Activated CD8-positive, alpha-beta T cell treated with anti-CD3 and anti-CD28 coated beads for 36 hours (primary cell): ENCODE results near the gene SHOX. TPM values are rescaled to one million over a fixed set of nuclear protein-coding genes. Genes with fewer than 3 reads are reported as not detected.
"Not testable (repeated sequence)": the region's sequence is repeated elsewhere in the genome, so short reads cannot be mapped to it uniquely, and the experiment has no call there.

Experiments
- ATAC-seq: fragments of 200-7000 bp; cut with Tn5 transposase; one replicate; pipeline ENCODE4 v1.10.0; 2021; ENCODE audit warnings: mild to moderate bottlenecking, moderate library complexity
- CTCF ChIA-PET: fragments of 350-600 bp; sonication (Branson Sonifier 250); formaldehyde crosslinking; loops from one replicate; lab custom pipeline; 2021; ENCODE audit warnings: antibody characterized with exemption; lab: Charles Lee
- POLR2A ChIA-PET: fragments of 350-600 bp; sonication (Branson Sonifier 250); formaldehyde crosslinking; loops from one replicate; lab custom pipeline; 2021; ENCODE audit warnings: antibody characterized with exemption; lab: Charles Lee
- DNase-seq: peaks from one replicate; pipeline ENCODE4 v3.0.0-alpha.2; 2020
- H3K27ac Mint-ChIP-seq: one replicate; pipeline ENCODE4 v1.8.0; 2021; ENCODE audit warnings: mild to moderate bottlenecking, mixed read lengths
- H3K27me3 Mint-ChIP-seq: one replicate; pipeline ENCODE4 v1.8.0; 2021; ENCODE audit warnings: mixed read lengths
- H3K36me3 Mint-ChIP-seq: one replicate; pipeline ENCODE4 v1.8.0; 2021; ENCODE audit warnings: low read depth, mixed read lengths
- H3K4me1 Mint-ChIP-seq: one replicate; pipeline ENCODE4 v1.8.0; 2021; ENCODE audit warnings: low read depth, mixed read lengths
- H3K4me3 Mint-ChIP-seq: one replicate; pipeline ENCODE4 v1.8.0; 2021; ENCODE audit warnings: mild to moderate bottlenecking, moderate library complexity, mixed read lengths
- H3K9me3 Mint-ChIP-seq: one replicate; pipeline ENCODE4 v1.8.0; 2021; ENCODE audit warnings: mixed read lengths
- intact Hi-C: fragments of 100-400 bp; cut with micrococcal nuclease; formaldehyde crosslinking; loops from one replicate; pipeline ENCODE4 v1.10.0; 2022
- total RNA-seq, 2 experiments: library from RNA; stranded (reverse); gene quantifications; one replicate each; pipeline ENCODE4 v1.2.3, GENCODE V29; 2021
- TF ChIP-seq, protein P1 (sequence below): fragments of 200-600 bp; IDR thresholded peaks from one replicate; pipeline ENCODE4 v1.8.0; 2022; ENCODE audit warnings: antibody characterized with exemption, mild to moderate bottlenecking

Gene SHOX
- total RNA-seq, 2 experiments from 2014 or later = not detected

DNA sequence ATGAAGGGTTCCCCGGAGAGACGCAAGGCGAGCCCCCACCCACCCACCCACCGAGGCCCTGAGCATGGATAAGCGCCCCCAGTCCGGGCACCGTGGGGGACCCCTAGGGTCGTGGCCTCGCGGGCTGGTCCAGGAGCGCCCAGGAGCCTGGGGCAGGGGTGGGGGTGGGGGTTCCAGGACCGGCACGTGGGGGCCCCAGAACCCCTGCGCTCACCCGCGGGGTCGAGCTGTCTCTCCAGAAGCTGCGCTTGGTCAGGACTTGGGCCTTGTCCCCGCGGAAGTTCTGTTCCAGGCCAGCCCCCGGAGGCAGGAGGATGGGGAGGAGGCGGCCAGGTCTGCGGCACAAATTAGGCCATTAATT, 11.2 kb upstream of the SHOX start:
- POLR2A ChIA-PET = no interaction called here
- no peak for ATAC-seq
- Mint-ChIP-seq H3K36me3 (no peaks in the 10 kb centered on the region), H3K4me3 (no peak overlapping the region), H3K9me3 (no peaks in the 10 kb centered on the region), H3K4me1 (peaks cover 4% of the 10 kb centered on the region), H3K27me3 (peaks cover 38% of the 10 kb centered on the region), H3K27ac (no peak overlapping the region)
- CTCF ChIA-PET = no interaction called here
- TF ChIP-seq, protein P1, sequence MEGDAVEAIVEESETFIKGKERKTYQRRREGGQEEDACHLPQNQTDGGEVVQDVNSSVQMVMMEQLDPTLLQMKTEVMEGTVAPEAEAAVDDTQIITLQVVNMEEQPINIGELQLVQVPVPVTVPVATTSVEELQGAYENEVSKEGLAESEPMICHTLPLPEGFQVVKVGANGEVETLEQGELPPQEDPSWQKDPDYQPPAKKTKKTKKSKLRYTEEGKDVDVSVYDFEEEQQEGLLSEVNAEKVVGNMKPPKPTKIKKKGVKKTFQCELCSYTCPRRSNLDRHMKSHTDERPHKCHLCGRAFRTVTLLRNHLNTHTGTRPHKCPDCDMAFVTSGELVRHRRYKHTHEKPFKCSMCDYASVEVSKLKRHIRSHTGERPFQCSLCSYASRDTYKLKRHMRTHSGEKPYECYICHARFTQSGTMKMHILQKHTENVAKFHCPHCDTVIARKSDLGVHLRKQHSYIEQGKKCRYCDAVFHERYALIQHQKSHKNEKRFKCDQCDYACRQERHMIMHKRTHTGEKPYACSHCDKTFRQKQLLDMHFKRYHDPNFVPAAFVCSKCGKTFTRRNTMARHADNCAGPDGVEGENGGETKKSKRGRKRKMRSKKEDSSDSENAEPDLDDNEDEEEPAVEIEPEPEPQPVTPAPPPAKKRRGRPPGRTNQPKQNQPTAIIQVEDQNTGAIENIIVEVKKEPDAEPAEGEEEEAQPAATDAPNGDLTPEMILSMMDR = no peak
- DNase-seq = no peak
- intact Hi-C loops = no loop called here

DNA sequence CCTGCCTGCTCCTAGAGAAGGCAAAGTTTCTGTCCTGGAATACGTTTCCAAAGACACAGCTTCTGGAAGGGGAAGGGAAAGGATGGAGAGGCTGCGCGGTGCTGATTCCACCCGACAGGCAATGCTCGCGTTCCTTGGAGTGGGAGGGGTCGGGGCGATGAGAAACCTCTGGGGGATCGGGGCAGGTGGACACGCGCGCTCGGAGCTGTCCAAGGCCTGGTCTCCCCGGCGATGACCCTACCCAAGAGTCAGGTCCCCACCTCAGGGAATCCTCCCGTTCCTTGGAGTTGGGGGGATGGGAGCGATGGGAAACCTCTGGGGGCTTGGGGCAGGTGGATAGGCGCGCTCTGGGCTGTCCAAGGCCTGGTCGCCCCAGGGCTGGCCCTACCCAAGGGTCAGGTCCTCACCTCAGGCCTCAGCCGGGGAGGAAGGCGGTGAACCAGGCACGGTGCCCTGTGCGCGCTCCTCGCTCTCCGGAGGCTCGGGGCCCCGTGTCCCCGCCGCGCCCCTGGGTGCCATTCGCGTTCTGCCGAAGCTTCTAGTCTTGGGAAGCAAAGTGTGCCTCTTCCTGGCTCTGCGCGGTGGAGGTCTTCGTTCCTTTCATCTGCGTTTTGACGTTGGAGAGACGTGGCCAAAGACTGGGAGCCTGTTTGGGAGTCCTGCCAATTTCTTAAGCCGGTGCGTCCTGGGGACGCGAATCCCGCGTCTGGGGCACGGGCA, 10.6 kb upstream of the SHOX start:
- no peak for ATAC-seq
- intact Hi-C loops = no loop called here
- H3K9me3 Mint-ChIP-seq = no peaks in the 10 kb centered on the region
- H3K36me3 Mint-ChIP-seq = no peaks in the 10 kb centered on the region
- TF ChIP-seq, protein P1 = no peak
- ChIA-PET CTCF (no interaction called here), POLR2A (no interaction called here)
- no peak overlapping the region for H3K27ac Mint-ChIP-seq
- peaks cover 39% of the 10 kb centered on the region for H3K27me3 Mint-ChIP-seq
- peaks cover 4% of the 10 kb centered on the region for H3K4me1 Mint-ChIP-seq
- DNase-seq = no peak
- no peak overlapping the region for H3K4me3 Mint-ChIP-seq

DNA sequence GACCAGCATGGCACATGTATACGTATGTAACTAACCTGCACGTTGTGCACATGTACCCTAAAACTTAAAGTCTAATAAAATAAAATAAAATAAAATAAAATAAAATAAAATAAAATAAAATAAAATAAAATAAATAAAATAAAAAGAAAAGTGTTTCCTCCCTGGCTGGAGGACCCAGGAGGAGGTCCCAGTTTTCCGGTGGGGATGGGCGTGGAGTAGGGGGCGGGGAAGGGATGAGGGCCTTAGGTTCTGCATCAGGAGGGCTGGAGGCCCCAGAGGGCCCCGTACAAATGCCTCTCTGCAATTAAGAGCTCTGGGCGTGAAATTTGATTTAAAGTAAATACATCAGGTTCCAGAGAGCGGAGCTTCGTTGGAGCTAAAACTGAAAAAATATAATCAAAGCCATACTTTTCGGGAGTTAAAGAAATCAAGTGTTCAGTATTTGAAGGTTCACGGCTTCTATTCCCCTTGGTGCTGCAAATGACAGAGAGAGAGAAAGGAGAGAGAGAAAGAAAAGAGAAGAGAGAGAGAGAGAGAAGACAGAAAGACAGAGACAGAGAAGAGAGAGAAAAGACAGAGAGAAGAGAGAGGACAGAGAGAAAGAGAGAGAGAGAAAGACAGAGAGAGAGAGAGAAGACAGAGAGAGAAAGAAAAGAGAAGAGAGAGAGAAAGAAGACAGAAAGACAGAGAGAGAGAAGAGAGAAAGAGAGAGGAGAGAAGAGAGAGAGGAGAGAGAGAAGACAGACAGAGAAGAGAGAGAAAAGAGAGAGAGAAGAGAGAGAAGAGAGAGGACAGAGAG, 8.7 kb upstream of the SHOX start:
- Mint-ChIP-seq H3K9me3 (no peaks in the 10 kb centered on the region), H3K27me3 (peaks cover 50% of the 10 kb centered on the region), H3K4me3 (no peak overlapping the region), H3K36me3 (no peaks in the 10 kb centered on the region), H3K4me1 (peaks cover 9% of the 10 kb centered on the region), H3K27ac (no peak overlapping the region)
- no peak for ATAC-seq
- TF ChIP-seq, protein P1 = no peak
- intact Hi-C loops = no loop called here
- DNase-seq = no peak
- POLR2A ChIA-PET = no interaction called here
- CTCF ChIA-PET = no interaction called here

DNA sequence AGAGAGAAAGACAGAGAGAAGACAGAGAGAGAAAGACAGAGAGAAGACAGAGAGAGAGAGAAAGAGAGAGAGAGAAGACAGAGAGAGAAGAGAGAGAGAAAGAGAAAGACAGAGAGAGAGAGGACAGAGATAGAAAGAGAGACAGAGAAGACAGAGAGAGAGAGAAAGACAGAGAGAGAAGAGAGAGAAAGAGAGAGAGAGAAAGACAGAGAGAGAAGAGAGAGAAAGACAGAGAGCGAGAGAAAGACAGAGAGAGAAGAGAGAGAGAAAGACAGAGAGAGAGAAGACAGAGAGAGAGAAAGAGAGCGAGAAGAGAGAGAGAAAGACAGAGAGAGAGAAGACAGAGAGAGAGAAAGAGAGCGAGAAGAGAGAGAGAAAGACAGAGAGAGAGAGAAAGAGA, 7.8 kb upstream of the SHOX start:
- DNase-seq, H3K9me3 Mint-ChIP-seq, H3K4me3 Mint-ChIP-seq, CTCF ChIA-PET, H3K36me3 Mint-ChIP-seq, H3K4me1 Mint-ChIP-seq, intact Hi-C loops, ATAC-seq, POLR2A ChIA-PET, H3K27ac Mint-ChIP-seq: not testable (repeated sequence)
- peaks cover 56% of the 10 kb centered on the region for H3K27me3 Mint-ChIP-seq

DNA sequence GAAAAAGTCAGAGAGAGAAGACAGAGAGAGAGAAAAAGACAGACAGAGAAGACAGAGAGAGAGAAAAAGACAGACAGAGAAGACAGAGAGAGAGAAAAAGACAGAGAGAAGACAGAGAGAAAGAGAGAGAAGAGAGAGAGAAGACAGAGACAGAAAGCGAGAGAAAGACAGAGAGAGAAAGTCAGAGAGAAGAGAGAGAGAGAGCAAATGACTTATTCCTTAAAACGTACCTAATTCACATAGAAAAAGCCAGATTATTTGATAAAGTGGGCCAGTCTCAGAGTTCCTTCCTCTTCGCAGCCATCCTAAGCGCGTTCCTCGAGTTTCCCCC, 7.4 kb upstream of the SHOX start:
- peaks cover 56% of the 10 kb centered on the region for H3K27me3 Mint-ChIP-seq
- ATAC-seq = no peak
- CTCF ChIA-PET = no interaction called here

More for the DNA sequence above, 7.4 kb upstream of the SHOX start:
- Mint-ChIP-seq H3K9me3 (no peaks in the 10 kb centered on the region), H3K4me1 (peaks cover 9% of the 10 kb centered on the region), H3K36me3 (no peaks in the 10 kb centered on the region), H3K27ac (no peak overlapping the region), H3K4me3 (no peak overlapping the region)
- TF ChIP-seq, protein P1 = no peak
- POLR2A ChIA-PET = no interaction called here
- intact Hi-C loops = no loop called here
- no peak for DNase-seq
